CD4-positive, alpha-beta T cell treated with Interleukin-10 for 1 hour (primary cell): ENCODE data around the gene CLTCL1.
"Not testable (repeated sequence)": the region's sequence is repeated elsewhere in the genome, so short reads cannot be mapped to it uniquely, and the experiment has no call there.

Source experiments
- DNase-seq: peaks from one replicate; pipeline ENCODE4 v3.0.0-alpha.2; 2020

CLTCL1 gene

GRCh38 chr22:19173047-19174035 is 118.2 kb downstream of the CLTCL1 start:
- DNase-seq, result no peak

DNA sequence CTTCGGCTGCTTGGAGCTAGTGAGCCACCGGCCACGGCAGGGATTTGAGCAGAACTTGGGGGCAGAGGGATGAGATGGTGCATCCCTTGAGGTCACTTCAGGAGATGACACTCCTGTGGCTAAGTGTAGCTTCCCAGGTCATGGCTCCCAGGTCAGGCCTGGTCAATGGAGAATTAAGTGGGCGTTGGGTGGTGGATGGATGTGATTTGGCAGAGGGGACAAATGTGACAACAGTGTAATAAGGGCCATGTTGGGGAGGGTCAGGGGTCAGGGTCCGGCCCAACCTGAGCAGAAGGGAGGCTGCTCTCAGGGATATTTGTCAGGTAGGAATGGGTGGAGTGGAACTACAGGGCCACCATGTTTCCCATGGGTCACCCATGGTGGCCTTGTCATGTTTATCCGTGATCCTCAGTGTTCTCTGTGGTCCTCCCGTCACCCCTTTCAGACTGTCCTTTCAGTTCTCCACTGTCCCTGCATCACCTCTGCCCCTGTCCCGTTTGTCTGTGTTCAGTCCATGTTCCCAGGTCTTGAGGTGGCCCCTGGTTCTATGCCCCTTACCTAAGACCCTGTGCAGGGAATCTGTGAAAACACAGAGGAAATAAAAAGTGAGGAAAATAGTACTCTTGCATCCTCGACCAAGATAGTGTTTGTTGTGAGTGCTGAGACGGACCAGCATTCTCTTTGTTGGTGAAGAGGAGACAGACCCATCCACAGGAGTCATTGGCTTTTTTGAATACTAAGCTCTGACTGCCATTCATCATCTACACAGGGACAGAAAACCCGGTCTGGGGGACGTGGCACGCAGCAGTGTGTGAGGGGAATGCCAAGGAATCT is 119.1 kb downstream of the CLTCL1 start:
- no peak for DNase-seq

GRCh38 chr22:19169947-19170318 is 121.6 kb downstream of the CLTCL1 start:
- DNase-seq, result no peak

DNA sequence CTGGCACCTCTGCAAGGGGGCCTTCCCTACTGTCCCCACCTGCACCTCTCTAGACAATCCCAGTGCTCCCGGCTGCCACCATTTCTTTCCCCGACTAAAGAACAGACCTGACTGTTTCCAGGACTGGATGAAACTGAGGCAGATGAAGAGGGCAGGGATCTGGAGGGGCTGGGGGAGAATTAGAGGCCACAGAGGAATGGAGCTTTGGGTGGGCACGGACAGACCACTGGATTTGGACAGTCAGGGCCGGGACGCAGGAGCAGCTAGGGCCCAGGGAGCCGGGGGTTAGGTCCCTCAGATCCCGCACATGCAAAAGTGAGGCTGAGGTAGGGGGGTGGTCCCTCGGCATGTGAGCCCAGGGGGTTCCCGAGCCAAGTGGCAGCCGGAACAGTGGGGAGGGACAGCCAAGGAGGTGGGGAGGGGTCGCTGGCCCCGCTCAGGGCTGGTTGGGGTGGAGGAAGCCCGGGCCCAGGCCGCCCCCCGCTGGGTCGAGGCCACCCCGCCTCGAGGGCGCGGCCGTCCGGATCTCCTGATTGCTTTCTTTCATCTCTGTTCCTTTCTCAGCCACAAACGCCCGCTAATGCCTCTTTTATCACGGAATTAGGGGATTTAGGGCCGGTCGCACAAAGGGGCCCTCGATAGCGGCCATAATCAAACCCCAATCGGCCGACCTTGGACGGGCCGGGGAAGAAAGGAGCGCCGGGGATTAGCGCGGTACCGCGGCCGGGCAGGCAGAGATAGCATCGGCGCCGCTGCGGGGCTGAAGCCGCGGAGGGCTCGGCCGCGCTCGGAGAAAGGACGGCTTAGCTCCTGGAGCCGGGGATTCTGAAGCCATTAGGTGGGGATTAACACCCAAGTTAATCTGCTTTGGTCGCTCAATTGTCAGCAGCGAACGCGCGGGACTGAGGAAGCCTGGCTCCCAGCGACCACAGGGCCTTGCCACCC is 122.2 kb downstream of the CLTCL1 start:
- DNase-seq, result no peak

DNA sequence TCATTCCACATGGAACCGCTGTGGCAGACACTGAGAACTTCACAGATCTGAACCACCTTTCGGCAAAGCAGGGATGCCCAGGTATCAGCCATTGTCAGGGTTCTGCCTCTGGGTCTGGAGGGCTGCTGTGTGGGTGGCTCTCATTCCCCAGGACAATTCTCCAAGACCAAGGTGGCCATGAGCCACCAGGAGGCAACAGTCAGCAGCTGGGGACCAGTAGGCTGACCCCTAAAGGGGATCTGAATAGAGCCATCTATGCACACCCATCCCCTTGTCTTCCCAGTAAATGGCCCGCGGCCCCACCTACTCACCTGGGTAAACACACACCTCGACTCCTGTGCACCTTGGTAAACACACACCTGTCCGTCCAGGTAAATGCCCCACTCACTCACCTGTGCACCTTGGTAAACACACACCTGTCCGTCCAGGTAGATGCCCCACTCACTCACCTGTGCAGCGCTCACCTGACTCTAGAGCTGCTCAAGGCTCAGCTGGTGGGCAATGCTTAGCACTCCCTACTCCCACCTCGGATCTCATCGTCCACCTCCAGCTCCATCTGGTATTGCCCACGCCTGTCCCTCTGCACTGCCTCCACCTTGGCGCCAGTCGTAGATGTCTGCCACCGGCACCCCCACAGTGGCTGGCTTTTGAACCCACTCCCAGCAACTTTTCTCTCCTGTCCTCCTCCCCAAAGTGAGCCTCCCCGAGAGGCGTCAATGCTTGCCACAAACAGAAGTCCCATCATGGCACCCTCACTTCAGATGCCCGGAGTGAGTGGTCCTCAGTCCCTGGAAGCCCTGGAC is 123.2 kb downstream of the CLTCL1 start:
- DNase-seq, result no peak

DNA sequence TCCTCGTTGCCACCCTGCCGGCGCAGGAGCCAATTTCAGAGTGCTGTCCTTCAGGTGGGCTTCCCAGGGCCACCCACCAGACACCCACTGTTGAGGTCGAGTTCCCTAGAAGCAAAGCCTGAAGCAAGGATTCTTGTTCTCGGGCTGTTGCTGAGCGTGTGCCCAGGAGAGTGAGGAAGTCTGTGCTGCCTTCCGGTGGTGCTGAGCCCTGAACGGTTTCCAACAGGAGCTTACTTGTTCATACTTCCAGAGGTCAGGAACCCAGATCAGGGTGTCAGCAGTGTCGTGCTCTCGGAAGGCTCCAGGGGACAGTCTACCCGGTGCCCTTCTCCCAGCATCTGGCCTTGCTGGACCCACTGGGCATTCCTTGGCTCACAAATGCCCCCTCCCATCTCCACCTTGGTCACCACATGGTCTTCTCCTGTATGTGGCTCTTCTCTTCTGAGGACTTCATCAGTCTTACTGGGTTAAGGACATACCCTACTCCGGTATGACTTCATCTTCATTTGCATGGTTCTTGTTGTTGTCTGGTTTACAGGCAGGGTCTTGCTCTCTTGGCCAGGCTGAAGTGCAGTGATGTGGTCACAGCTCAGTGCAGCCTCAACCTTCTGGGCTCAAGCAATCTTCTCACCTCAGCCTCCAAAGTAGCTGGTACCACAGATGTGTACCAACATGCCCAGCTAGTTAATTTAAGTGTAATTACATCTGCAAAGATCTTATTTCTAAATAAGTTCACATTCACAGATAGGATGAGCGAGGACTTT is 124.2 kb downstream of the CLTCL1 start:
- DNase-seq, result no peak

GRCh38 chr22:19166421-19166820 is 125.1 kb downstream of the CLTCL1 start:
- DNase-seq, result no peak

DNA sequence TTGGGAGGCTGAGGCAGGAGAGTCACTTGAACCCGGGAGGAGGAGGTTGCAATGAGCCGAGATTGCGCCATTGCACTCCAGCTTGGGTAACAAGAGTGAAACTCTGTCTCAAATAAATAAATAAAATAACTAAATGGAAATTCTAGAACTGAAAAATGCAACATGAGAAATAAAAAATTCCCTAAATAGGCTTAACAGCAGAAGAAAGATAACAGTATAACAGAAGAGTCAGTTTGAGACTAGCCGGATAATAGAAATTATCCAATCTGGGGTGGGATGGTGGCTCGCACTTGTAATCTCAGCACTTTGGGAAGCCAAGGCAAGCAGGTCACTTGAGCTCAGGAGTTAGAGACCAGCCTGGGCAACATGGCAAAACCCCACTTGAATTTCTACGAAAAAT is 127.1 kb downstream of the CLTCL1 start:
- DNase-seq, result no peak

- DNase-seq, result not testable (repeated sequence)
Measured at GRCh38 chr22:19158649-19159048, 132.9 kb downstream of the CLTCL1 start.

GRCh38 chr22:19156109-19156508 is 135.4 kb downstream of the CLTCL1 start:
- DNase-seq, result not testable (repeated sequence)

GRCh38 chr22:19152942-19153883 is 138.3 kb downstream of the CLTCL1 start:
- DNase-seq, result no peak

GRCh38 chr22:19151329-19152191 is 140.0 kb downstream of the CLTCL1 start:
- no peak for DNase-seq

GRCh38 chr22:19150482-19151328 is 140.8 kb downstream of the CLTCL1 start:
- no peak for DNase-seq

- no peak for DNase-seq
Measured at GRCh38 chr22:19149991-19150390, 141.5 kb downstream of the CLTCL1 start, which contains the start of gene GSC2. Gene GSC2 (minus strand): TSS chr22:19150292. CDS start chr22:19150283, 9 bp downstream.

DNA sequence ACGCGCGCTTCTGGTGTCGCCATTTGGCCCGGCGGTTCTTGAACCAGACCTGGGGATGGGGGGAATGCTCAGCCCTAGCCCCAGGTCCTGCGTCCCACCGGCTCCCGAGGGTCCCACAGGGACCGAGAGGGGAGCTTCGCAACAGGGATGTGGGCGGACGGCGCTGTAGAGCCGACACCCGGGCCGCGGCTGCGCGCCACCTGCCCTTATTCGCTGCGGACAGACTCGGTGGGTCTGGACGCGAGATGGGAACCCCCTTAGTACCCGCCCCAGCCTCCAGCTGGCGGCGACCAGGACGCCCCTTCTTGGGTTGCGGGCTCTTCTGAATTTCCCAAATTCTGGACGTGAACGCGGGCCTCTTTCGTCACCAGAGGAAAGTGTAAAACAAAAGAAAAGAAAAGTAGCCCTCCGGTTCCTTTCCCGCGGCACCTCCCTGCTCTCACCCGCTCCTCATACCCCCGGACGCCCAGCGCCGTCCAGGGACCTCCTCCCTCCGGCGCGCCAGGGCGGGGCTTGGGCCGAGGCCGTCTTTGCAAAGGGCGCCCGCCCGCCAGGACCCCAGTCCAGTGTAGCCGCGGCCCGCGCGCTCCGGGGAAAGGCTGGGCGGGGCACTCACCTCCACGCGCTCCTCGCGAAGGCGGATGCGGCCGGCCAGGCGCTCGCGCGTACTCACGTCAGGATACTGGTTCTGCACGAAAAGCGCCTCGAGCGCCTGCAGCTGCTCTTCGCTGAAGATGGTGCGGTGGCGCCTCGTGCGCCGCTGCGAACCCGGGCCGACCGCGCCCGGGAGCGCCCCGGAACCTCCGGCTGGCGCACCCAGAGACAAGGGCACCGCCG is 142.3 kb downstream of the CLTCL1 start:
- DNase-seq, result peak; percentile 30

DNA sequence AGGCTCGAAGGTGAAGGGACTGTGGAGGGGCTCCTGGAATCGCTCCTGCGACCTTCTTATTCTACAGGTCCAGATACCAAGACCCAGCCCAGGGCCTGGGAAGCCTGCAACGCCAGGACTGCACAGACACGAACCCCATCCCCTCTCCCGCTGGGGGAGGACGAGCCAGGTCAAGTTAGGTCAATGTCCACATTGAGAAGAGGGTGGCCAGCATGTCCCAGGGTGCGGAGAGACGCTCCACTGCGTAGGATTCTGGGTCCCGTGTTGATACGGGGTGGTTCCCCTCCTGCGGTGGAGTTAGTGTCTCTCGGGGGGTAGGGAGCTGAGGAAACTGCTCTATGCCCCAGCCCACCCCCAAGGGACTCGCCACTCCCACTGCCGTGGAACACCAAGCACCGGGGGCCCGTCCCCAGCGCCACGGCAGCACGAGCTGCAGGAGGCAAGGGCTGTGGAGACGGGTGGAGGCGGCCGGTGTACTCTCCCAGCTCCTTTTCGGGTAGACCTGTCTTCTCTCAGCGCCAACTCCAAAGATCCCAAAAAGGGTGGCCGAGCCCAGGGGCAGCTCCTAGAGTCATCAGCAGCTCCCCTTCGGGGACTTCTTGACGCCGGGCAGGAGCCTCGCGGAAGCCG is 143.0 kb downstream of the CLTCL1 start:
- DNase-seq, result no peak
